Posterior cingulate gyrus (tissue), 11 donors: ENCODE data around the gene MUL1.

Experiments
- DNase-seq, 10 donors: peaks; one replicate each; pipeline versions ENCODE4 v3.0.0 to v3.0.0-alpha.2; 2020 to 2021; ENCODE audit warnings: mixed read lengths in 3 of 10
- intact Hi-C: fragments of 100-400 bp; cut with DNase I; formaldehyde crosslinking; loops from one replicate; pipeline ENCODE4 v1.15.1; 2023

Gene MUL1

DNA sequence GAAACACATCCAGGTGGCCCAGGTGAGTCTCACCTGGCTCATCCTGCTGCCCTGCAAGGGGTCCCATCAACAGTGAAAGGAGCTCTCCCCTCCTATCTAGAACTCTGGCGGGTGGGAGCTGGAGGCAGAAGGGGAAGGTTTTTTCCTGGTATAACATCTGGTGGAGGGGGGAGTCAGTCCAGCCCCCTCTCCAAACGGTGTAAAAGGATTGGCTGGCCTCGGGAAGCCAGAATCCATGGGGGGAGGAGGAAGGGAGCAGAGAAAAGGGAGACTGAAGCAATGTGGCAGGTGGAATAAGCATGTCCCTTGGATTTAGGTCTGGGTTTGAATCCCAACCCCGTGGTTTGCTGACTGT, 20.7 kb downstream of the MUL1 start:
- intact Hi-C loops = loop anchor here (5.0 kb wide), 1 partner anchor 40 kb away; no protein-coding TSS in a partner anchor
- peak in 1 of 10 donors; percentile 79 for DNase-seq

DNA sequence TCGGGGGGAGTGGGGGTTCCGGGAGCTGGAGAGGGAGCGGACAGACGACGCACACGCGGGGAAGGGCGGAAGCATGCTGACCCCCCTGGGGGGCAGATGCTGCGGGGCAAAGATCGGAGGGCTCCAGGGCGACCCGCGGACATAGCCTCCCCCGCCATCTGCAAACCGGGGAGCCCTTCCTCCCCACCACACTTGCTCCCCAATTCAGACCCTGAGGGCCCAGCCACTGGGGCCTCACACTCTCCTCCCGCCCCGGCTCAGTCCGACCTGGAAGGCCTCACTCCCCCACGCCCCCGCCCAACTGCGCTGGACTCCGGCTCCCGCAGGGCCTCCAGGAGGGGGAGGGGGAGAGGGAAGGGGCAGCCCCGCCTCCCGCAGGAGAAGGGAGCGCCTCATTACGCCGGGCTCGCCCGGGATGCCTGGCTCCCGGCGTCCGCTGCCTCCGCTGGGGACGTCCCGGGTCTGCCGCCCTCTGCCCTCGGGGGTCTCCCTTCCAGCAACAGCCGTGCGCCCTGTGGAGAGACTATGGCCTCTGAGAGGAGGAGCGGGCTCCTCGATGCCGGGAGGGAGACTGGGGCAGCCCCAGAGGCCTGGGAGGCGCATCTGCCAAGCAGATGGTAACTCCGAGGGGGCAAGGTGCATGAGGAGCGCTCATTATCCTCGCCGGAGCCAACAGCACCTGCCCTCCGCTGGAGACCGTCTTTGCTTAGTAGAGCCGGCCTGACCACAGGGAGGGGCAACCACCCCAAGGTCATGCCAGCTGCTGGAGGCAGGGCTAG, 21.3 kb downstream of the MUL1 start:
- intact Hi-C loops = loop anchor here (5.0 kb wide), 1 partner anchor 39 kb away; no protein-coding TSS in a partner anchor
- peak; percentile 78 to 97 (median 83) for DNase-seq

DNA sequence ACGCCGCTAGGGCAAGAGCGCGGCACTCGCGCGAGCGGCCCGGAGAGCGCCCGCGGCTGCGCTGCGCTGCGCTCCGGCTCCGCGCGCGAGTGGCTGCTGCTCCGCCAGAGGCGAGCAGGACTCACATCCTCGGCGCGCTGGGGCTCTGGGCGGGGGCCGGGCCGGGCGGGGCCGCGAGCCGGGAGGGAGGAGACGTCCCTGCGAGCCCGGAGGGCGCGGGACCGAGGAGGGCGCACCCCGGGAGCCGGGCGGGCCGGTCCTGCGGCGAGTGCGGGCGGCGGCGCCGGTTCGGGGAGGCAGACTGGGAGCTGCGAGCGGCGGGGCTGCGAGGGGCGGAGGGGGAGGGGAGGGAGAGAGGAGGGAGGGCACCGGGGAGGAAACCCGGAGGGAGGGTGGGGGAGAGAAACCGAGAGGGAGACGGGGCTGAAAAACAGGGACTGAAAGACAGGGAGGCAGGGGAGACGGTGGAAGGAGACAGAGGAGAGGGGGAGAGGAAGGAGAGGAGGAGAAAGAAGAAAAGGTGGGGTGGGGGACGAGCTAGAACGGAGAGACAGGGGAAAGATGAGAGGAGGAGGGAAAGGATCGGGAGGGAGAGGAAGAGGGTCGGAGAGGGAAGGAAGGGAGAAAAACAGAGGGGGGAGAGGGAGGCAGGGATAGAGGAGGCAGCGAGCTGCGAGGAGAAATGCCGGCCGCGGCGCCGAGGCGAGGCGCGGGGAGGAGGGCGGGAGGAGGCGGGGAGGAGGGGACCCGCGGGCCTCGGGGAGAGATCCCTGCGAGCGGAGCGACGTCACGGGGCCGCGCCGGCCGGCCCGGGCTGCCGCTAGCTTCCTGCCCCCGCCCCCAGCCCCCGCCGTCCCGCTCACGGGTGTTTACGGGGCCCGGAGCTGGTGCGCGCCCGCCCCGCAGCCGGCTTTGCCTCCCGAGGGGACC, 22.2 kb downstream of the MUL1 start, which contains the start of gene CAMK2N1:
CAMK2N1 (minus strand) TSS at position 684 of the 930 bp plus-strand sequence. CDS start 831 bp downstream, outside the sequence.
- intact Hi-C loops = loop anchor here (5.0 kb wide), 1 partner anchor 38 kb away; no protein-coding TSS in a partner anchor
- DNase-seq = peak; percentile 77 to 97 (median 86)

DNA sequence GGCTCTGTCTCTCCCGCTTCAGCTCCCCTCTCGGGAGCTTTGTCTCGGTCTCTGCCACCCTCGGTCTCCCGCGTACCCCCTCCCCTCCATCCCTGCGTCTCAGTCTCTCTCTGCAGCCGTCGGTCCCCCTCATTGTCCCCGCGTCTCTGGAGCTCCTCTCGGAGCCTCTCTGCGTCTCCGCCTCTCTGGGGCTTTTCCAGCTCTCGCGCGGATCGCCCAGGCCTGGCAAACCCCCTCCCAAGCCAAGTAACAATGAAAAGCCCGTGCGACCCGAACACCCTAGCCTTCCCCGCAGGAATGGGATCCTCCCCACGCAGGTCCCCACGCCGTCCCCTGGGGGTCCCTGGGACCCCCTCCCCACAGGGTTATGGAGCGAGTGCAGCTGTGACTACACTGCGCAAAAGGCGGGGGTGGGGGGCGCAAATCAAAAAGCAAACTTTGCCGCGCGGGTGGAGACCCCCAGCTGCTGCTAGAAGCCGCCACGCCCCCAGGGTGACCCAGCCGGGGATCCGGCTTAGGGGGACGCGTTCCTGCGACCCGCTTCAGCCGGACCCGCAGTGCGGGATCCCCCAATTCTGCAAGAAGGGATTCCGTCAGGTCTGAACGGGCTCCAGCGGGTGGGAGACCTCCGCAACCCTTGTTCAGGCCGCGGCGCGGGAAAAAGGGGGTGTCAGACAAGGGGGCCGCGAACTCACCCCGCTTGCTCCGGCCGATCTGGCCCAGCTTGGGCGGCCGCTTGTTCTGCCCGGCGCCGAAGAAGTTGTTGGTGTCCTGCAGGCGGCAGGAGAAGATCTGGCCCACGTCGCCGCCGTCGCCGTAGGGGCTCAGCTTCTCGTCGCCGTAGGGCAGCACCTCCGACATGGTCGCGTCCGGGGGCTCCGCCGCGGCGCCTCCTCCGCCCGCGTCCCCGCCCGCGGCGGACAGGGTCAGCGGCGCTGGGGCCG, 23.2 kb downstream of the MUL1 start:
- intact Hi-C loops = loop anchor here (5.0 kb wide), 1 partner anchor 37 kb away; no protein-coding TSS in a partner anchor
- DNase-seq = peak in 5 of 10 donors; percentile 32 to 92 (median 55)

DNA sequence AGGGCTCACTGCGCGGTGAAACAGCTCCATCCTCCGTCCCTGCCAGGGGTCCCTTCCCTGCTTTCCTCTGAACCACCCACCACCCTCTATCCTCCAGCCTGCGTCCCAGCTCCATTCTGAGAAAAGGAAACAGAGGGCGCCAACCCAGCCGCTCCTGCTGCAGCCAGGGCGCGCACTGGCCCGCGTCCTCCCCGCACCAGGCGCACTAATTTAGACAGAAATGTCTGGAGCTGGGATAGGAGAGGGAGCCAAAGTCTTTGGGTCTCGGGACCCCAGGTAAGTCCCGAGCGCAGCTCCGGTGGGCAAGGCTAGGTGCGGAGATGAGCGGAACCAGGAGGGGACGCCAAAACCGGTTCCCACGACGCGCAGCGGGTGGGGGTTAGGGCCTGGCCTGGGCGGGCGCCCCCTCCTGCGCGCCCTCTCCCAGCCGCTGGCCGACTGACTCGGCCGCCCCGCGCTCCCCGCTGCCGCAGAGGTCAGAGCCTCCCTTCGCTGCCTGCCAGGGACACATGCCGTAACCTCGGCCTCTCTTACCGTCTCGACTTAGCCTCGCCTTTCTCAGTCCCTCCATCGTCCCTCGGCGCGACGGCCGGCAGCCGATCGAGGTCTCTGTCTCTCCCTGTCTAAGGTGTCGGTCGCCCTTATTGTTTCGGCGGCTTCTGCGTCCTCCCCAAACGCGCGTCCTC, 24.0 kb downstream of the MUL1 start:
- DNase-seq = peak in 7 of 10 donors; percentile 40 to 92 (median 53)
- intact Hi-C loops = no loop called here

DNA sequence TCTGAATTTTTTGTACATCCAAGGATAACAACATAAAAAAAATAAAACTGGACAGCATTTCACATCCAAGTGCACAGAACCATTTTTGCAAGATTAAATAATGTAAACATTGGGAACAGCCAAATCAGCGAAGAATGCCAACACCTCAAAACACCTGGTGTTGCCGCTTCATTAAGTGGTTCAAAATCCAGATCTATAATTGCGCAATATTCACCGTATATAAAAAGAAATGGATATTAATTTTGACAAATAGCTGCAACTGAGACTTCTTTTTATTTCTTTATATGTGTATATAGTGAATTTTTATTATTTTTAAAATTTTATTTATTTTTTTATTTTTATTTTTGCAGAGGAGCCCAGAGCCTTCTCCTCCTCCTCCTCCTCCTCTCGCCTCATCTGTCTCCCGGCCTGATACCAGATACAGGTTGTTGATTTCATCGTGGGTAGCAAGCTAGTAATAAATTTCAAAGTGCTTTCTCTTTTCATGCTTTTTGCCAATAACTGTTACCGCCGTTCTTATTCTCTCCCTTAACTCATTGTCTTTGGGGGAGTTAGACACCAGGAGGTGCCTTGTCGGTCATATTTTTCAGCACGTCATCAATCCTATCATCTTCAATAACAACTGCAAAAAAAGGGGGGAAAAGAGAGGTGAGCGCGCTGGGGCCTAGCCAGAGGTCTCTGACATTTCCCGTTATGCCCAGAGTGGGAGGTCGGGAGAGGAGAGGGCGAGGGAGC, 24.7 kb downstream of the MUL1 start:
- intact Hi-C loops = no loop called here
- no peak for DNase-seq

DNA sequence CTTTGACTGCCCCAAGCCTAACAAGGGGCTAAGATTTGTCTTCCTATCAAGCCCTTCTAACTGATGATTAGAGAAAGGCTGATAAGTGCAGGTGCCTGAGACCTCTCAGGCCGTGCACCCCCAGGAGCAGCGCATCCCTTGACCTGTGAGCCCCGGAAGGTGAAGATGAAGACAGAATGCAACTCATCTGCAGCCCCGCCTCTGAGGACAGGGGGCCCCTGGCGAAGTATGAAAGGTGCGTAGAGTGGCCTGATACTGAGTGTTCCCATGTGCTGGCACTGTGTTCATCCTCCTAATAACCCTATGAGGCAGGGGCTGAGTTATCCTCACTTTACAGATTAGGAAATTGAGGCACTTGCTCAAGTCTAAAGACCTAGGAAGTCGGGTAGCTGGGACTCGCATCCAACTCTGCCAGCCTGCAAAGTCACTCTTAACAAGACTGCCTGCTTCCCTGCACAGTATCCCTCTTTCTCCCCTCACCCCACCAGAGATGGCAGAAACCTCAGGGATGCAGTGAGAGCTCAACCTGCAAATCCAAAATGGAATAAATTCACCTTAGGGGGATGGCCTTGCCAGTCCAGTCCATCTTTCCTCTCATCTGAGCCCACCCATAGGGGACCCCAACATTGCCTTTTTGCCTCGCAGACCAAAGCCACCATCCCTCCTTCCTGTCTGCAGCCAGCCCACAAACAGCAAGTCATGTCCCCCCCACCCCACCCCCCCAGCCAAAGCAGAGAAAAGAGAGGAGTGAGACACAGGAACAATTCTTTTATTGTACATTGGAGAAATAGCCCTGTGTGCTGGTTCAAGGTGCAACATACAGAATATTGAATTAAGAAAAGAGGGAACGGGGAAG, 26.1 kb downstream of the MUL1 start:
- intact Hi-C loops = no loop called here

DNA sequence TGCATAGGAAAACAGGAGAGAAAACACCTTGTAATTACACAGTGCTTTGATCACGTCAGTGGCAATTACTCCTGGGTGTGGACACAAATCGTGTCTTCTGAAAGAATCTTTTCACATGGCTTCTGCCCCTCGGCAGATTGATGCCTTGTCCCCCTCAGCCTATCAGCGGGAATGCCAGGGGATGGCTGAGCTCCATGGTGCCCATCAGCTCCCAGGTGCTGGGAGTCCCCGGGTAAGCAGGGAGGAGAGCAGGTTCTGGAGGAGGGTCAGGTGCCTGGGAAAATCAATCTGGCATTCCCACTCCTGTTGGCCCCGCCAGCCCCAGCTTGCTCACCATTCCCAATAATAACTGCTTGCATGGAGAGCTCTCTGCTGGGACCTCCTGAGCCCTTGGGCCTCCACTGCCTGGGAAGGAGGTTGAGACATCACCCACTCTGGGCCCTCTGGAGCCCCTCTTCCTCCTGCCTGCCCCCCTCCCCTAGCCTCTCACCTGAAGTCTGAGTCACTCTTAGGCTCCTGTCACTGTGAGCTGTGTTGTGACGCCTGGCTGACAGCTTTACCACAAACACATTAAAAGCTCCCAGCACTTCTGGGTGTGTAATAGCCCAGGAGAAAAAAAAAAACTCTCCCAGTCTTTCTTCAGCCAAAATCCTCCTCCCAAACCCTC, 26.9 kb downstream of the MUL1 start:
- no peak for DNase-seq
- intact Hi-C loops = no loop called here

More for the DNA sequence above, 26.1 kb downstream of the MUL1 start:
- DNase-seq = no peak

DNA sequence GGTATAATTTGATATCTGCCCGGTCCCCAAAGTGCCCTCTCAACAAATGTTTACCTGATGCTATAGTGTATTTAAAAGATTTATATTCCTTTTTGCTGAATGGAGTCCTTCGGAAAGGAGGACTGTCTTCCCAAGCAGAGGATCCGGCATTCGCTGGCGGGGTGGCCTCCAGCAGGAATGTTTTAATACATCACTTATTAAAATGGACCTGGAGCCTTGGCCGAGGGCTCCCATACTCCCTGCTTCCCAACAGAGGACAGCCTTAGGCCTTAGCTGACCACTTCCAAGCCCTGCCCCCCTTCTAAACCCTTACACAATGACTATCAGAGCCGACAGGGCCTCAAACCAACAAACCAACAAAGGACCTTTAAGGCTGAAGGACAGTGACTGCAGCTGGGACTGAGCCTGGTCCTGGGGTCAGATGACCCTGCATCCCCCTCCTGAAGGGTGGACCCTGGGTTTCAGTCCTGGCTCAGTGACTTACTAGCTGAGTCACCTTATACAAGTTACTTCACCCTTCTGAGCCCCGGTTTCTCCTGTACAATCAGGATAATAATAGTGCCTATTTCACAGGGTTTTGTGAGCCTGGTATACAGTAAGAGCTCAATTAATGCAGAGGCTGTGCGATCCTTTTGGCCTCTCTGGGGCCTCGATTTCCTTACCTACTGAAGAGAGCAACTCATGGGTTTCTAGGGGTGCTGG, 27.6 kb downstream of the MUL1 start:
- peak in 5 of 10 donors; percentile 46 to 93 (median 67) for DNase-seq
- intact Hi-C loops = no loop called here

DNA sequence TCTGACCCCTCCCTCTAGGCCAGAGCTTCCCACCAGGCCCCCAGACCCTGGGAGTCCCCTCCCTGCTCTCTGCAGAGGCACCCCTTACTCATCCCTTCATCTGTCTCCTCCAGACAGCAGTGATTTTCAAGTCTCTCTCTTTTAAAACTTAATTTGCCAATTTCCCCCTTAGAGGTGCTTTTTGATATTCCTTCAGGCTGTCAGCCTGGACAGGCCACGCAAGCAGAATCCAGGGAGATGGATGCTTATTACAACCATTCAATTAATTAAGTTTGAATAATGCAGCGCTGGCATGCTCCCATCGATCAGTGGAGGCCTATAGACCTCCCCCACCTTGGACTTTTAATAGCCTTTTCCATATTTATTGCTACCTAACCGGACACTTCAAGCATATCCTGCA, 28.1 kb downstream of the MUL1 start:
- intact Hi-C loops = no loop called here
- DNase-seq = no peak

DNA sequence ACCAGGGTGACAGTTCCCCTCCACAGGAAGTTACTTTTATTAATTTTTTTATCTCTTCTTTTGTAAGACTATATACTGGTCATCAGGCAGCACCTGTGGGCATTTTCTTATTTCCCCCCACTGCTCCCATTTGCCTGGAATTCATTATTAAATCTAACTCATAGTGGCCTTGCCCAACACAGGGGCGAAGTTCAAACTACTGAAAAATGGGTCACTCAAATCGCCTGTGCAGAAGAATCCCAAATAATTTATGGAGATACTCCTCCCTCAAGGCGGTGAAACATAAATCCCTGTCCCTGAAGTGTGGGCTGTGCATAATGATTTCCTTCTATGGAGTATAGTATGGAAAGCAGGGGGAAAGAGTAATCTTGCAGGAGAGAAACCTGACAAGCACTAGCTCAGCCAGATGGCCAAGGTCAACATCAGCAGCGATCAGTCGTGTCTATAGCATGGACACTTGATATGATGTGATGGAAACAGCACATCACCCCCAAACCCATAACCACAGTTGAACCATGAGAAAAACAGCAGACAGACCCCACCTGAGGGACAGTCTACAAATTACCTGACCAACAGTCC, 29.8 kb downstream of the MUL1 start:
- DNase-seq = no peak
- intact Hi-C loops = no loop called here

DNA sequence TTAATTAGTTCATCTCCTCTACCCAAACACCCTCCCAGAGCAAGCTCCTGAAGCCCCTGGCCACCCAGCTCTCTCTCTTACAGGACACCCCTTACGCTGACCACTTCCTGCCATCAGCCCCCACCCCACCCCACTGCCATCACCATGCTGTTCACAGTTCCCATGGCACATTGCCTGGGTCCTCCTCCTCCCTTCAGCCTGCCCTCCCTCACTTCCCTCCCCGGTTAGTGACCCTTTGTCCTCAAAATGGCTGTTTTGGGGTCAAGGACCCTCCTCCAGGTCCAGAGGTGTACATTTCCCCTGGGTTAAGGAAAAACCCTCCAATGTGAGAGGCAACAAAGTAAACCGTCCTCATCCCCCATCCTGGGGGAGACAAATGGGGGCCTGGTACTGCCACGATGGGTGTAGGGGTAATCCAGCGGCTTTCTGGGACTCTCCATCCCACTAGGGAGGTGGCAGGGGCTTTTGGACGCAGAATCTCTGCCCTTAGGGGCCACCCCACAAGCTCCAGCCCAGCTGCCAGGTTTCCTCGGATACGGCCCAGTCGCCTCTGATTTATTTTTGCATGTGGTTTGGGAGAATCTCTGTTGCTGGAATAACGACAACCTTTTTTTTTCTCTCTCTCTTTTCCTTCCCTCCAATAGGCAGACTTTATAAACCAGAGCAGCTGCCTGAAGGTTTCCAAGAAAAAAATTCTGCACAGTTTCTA, 30.4 kb downstream of the MUL1 start:
- DNase-seq = peak in 1 of 10 donors; percentile 80
- intact Hi-C loops = no loop called here

DNA sequence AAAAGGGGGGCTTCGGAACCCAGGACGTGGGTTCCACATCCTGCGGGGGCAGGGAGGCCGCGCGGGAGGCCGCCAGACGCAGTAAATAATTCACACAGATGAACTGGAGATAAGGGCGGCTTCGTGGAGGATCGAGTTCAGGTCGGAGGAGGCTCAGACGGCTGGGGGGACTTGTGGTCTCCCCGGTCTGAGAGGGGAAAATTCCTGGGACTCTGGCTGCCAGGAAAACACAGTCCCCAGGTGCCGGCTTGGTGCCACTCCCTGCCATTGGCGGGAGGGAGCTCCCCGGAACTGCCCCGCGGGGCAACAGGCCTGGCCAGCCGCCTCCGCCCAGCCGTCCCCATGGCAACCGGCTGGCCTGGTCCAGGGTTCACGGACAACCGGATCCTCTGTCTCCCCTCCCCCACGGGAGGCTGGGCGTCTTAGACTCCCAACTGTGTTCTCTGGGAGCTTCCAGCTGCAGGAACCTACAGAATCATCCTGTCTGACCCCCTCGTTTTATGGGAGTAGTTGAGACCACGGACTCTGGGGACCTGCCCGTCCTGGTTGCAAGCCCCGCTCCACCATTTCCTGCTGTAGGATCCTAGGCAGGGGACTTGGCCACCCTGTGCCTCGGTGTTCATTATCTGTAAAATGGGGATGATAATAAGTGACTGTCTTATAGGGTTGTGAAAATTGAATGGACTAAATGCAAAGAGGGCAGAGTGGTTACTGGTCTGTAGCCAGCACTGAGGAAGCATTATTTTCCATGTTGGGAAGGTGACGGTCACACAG, 31.5 kb downstream of the MUL1 start:
- intact Hi-C loops = no loop called here
- peak in 8 of 10 donors; percentile 45 to 96 (median 71) for DNase-seq

DNA sequence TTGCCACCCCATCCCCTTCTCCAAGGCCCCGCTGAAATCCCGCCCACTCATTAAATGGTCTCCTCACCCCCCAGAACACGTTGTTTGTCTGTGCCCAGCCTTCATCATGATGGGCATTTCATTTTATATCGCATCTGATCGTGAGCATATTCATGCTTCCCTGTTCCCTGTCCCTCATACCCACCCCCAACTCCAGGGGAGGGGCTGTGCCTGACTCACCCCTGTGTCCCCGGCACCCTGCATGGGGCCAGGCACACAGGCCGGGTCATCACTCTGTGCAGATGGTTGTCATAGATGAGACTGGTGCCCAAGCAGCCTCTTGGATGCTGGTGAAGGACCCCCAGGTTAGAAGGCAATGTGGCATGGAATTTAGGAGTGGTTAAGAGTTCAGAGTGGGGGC, 33.0 kb downstream of the MUL1 start:
- intact Hi-C loops = no loop called here

More for the DNA sequence above, 33.0 kb downstream of the MUL1 start:
- peak in 2 of 10 donors; percentile 28 to 73 for DNase-seq
